Thymus (tissue), 11 donors: ENCODE results near the gene LRMDA. TPM values are rescaled to one million over a fixed set of nuclear protein-coding genes. Genes with fewer than 3 reads are reported as not detected.

Experiments used
- DNase-seq, 9 donors: peaks; one replicate each; pipeline ENCODE4 v3.0.0-alpha.2; 2013; ENCODE audit warnings: low spot score in 9 of 9, low read depth in 6 of 9, missing footprints in 1 of 9
- H3K27ac ChIP-seq, 2 donors: one replicate each; pipeline ENCODE4 v1.5.1; 2013; ENCODE audit warnings: control low read depth in 1 of 2, low read depth in 1 of 2, low read length in 1 of 2, mild to moderate bottlenecking in 1 of 2, moderate library complexity in 1 of 2
- H3K27me3 ChIP-seq, 2 donors: one replicate each; pipeline ENCODE4 v1.5.1; 2013; ENCODE audit warnings: low read length in 1 of 2; ENCODE audit not compliant: control insufficient read depth in 2 of 2, insufficient read depth in 1 of 2
- H3K36me3 ChIP-seq, 2 donors: one replicate each; pipeline ENCODE4 v1.5.1; 2013; ENCODE audit warnings: low read length in 1 of 2, mild to moderate bottlenecking in 1 of 2, moderate library complexity in 1 of 2; ENCODE audit not compliant: control insufficient read depth in 2 of 2, insufficient read depth in 2 of 2
- H3K4me1 ChIP-seq, 2 donors: one replicate each; pipeline ENCODE4 v1.5.1; 2013; ENCODE audit warnings: low read length in 2 of 2; ENCODE audit not compliant: control insufficient read depth in 2 of 2, insufficient read depth in 2 of 2
- H3K4me3 ChIP-seq, 2 donors: one replicate each; pipeline ENCODE4 v1.5.1; 2013; ENCODE audit warnings: low read length in 2 of 2, control low read depth in 1 of 2, mild to moderate bottlenecking in 1 of 2
- H3K9me3 ChIP-seq, 2 donors: one replicate each; pipeline ENCODE4 v1.5.1; 2013; ENCODE audit warnings: low read length in 1 of 2, mild to moderate bottlenecking in 1 of 2; ENCODE audit not compliant: control insufficient read depth in 2 of 2, insufficient read depth in 1 of 2
- WGBS: extraction: QIAGEN DNeasy Blood & Tissue Kit; methylation state at CpG from one replicate; pipeline ENCODE4 v1.1.7; 2013; 5-methylcytosine and 5-hydroxymethylcytosine counted together
- polyA plus RNA-seq: library from polyadenylated mRNA; stranded (reverse); fragments of 200-250 nt; gene quantifications from one replicate; pipeline ENCODE4 v1.2.3, GENCODE V29; 2013
- total RNA-seq: library from RNA; stranded (reverse); fragments of 120-200 nt; gene quantifications from one replicate; pipeline ENCODE4 v1.2.4, GENCODE V29; 2013
- donor health status: healthy.

LRMDA gene
- total and polyA plus RNA-seq, 2 donors, result 2.5 to 4.6 TPM

GRCh38 chr10:75470901-75471300 is 39.5 kb downstream of the LRMDA start:
- DNase-seq, result no peak
- 96% methylated on average over 4 of the region's 4 CpGs for WGBS
- no peaks in the 10 kb centered on the region for H3K36me3 ChIP-seq
- no peaks in the 10 kb centered on the region for H3K27me3 ChIP-seq
- no peak overlapping the region for H3K27ac ChIP-seq
- no peaks in the 10 kb centered on the region for H3K4me1 ChIP-seq
- no peak overlapping the region for H3K4me3 ChIP-seq
- H3K9me3 ChIP-seq, result no peaks in the 10 kb centered on the region

GRCh38 chr10:75472685-75473084 is 41.3 kb downstream of the LRMDA start:
- H3K4me1 ChIP-seq, result no peaks in the 10 kb centered on the region
- WGBS, result 88% methylated on average over 2 of the region's 2 CpGs
- no peak for DNase-seq

GRCh38 chr10:75474106-75474505 is 42.7 kb downstream of the LRMDA start:
- no peak for DNase-seq
- no peaks in the 10 kb centered on the region for H3K36me3 ChIP-seq
- no peaks in the 10 kb centered on the region for H3K27me3 ChIP-seq
- H3K9me3 ChIP-seq, result no peaks in the 10 kb centered on the region
- H3K4me3 ChIP-seq, result no peak overlapping the region
- no peaks in the 10 kb centered on the region for H3K4me1 ChIP-seq
- H3K27ac ChIP-seq, result no peak overlapping the region

More at GRCh38 chr10:75472685-75473084, 41.3 kb downstream of the LRMDA start:
- no peaks in the 10 kb centered on the region for H3K27me3 ChIP-seq
- no peaks in the 10 kb centered on the region for H3K36me3 ChIP-seq
- H3K4me3 ChIP-seq, result no peak overlapping the region
- no peaks in the 10 kb centered on the region for H3K9me3 ChIP-seq
- no peak overlapping the region for H3K27ac ChIP-seq

- no peak for DNase-seq
Observed at GRCh38 chr10:75475460-75476182, 44.2 kb downstream of the LRMDA start.

GRCh38 chr10:75476569-75476968 is 45.1 kb downstream of the LRMDA start:
- H3K27ac ChIP-seq, result no peak overlapping the region
- H3K27me3 ChIP-seq, result no peaks in the 10 kb centered on the region
- H3K4me3 ChIP-seq, result no peak overlapping the region
- H3K9me3 ChIP-seq, result no peaks in the 10 kb centered on the region
- H3K4me1 ChIP-seq, result no peaks in the 10 kb centered on the region
- no peaks in the 10 kb centered on the region for H3K36me3 ChIP-seq
- no peak for DNase-seq

More at GRCh38 chr10:75475460-75476182, 44.2 kb downstream of the LRMDA start:
- WGBS, result 94% methylated on average over 7 of the region's 7 CpGs
- H3K27ac ChIP-seq, result no peak overlapping the region
- no peaks in the 10 kb centered on the region for H3K9me3 ChIP-seq
- H3K4me3 ChIP-seq, result no peak overlapping the region
- no peaks in the 10 kb centered on the region for H3K27me3 ChIP-seq
- no peaks in the 10 kb centered on the region for H3K4me1 ChIP-seq
- H3K36me3 ChIP-seq, result no peaks in the 10 kb centered on the region

- no peaks in the 10 kb centered on the region for H3K27me3 ChIP-seq
- H3K4me3 ChIP-seq, result no peak overlapping the region
- WGBS, result 97% methylated on average over 3 of the region's 3 CpGs
- H3K36me3 ChIP-seq, result no peaks in the 10 kb centered on the region
- no peak overlapping the region for H3K27ac ChIP-seq
- no peaks in the 10 kb centered on the region for H3K4me1 ChIP-seq
- DNase-seq, result no peak
- no peaks in the 10 kb centered on the region for H3K9me3 ChIP-seq
Observed at GRCh38 chr10:75476985-75477384, 45.6 kb downstream of the LRMDA start.

- H3K36me3 ChIP-seq, result no peaks in the 10 kb centered on the region
- H3K27ac ChIP-seq, result no peak overlapping the region
- H3K9me3 ChIP-seq, result no peaks in the 10 kb centered on the region
- no peak for DNase-seq
- no peak overlapping the region for H3K4me3 ChIP-seq
- no peaks in the 10 kb centered on the region for H3K27me3 ChIP-seq
- 92% methylated on average over 4 of the region's 4 CpGs for WGBS
- H3K4me1 ChIP-seq, result no peaks in the 10 kb centered on the region
Observed at GRCh38 chr10:75477680-75478079, 46.3 kb downstream of the LRMDA start.

GRCh38 chr10:75480374-75480773 is 49.0 kb downstream of the LRMDA start:
- no peaks in the 10 kb centered on the region for H3K27me3 ChIP-seq
- over 99% methylated on average over 3 of the region's 3 CpGs for WGBS
- H3K9me3 ChIP-seq, result no peaks in the 10 kb centered on the region
- no peaks in the 10 kb centered on the region for H3K4me1 ChIP-seq
- no peak overlapping the region for H3K27ac ChIP-seq
- no peaks in the 10 kb centered on the region for H3K36me3 ChIP-seq
- no peak overlapping the region for H3K4me3 ChIP-seq
- DNase-seq, result no peak

GRCh38 chr10:75483188-75483587 is 51.8 kb downstream of the LRMDA start:
- H3K4me3 ChIP-seq, result no peak overlapping the region
- no peaks in the 10 kb centered on the region for H3K36me3 ChIP-seq
- WGBS, result 100% methylated on average over 1 of the region's 1 CpG
- no peaks in the 10 kb centered on the region for H3K9me3 ChIP-seq
- H3K27ac ChIP-seq, result no peak overlapping the region
- H3K4me1 ChIP-seq, result no peaks in the 10 kb centered on the region
- DNase-seq, result no peak
- H3K27me3 ChIP-seq, result no peaks in the 10 kb centered on the region
